OCI-LY3 (cell line): ENCODE results near the gene LRGUK.
A peak's percentile ranks its signal among the peaks of the same experiment; 100 is the strongest.

ENCODE experiments used
- H2AFZ ChIP-seq: fragments of 200-600, 300-600 bp; shearing (Covaris generic); 2 replicates; pipeline ENCODE4 v1.6.0; 2014; ENCODE audit warnings: antibody characterized with exemption, low read depth, low read length
- H3K27ac ChIP-seq: fragments of 200-600, 300-600 bp; sonication (generic); 2 replicates; pipeline ENCODE4 v1.5.1; 2014; ENCODE audit warnings: mild to moderate bottlenecking, low read length, moderate library complexity, mixed read lengths
- H3K27me3 ChIP-seq: fragments of 200-600, 300-600 bp; sonication (generic); 2 replicates; pipeline ENCODE4 v1.6.1; 2014; ENCODE audit warnings: low read depth, low read length, mixed read lengths
- H3K36me3 ChIP-seq: fragments of 200-600, 300-600 bp; sonication (generic); replicated peaks from 2 replicates; pipeline ENCODE3; 2014; ENCODE audit warnings: low read depth, low read length, mixed read lengths
- H3K4me1 ChIP-seq: fragments of 300-600, 200-600 bp; sonication (generic); 2 replicates; pipeline ENCODE4 v1.6.1; 2014; ENCODE audit warnings: low read length, mixed read lengths
- H3K4me2 ChIP-seq: fragments of 200-600, 300-600 bp; sonication (generic); 2 replicates; pipeline ENCODE4 v1.6.1; 2014; ENCODE audit warnings: low read length, mixed read lengths
- H3K4me3 ChIP-seq: fragments of 300-600, 200-600 bp; sonication (generic); 2 replicates; pipeline ENCODE4 v1.5.1; 2014; ENCODE audit warnings: antibody characterized with exemption, mild to moderate bottlenecking, low read length, moderate library complexity
- H3K79me2 ChIP-seq: fragments of 300-600, 200-600 bp; shearing (Covaris generic); 2 replicates; pipeline ENCODE4 v1.6.1; 2014; ENCODE audit warnings: mild to moderate bottlenecking, low read length, mixed read lengths
- H3K9ac ChIP-seq: fragments of 300-600, 200-600 bp; shearing (Covaris generic); 2 replicates; pipeline ENCODE4 v1.6.0; 2014; ENCODE audit warnings: mild to moderate bottlenecking, low read length, moderate library complexity
- H3K9me3 ChIP-seq: fragments of 200-600, 300-600 bp; shearing (Covaris generic); 2 replicates; pipeline ENCODE4 v1.6.1; 2014; ENCODE audit warnings: low read length, mixed read lengths; ENCODE audit not compliant: insufficient read depth
- H4K20me1 ChIP-seq: fragments of 200-600, 300-600 bp; sonication (generic); 2 replicates; pipeline ENCODE4 v1.6.1; 2016; ENCODE audit warnings: low read length, mixed read lengths; ENCODE audit not compliant: insufficient read depth
- CTCF ChIP-seq: fragments of 200-600, 300-600 bp; sonication (generic); IDR thresholded peaks from 2 replicates; pipeline ENCODE4 v1.5.1; 2014; ENCODE audit warnings: antibody characterized with exemption, low read length, low read depth
- EZH2phosphoT487 ChIP-seq: fragments of 200-600 bp; shearing (Covaris generic); IDR thresholded peaks from 2 replicates; pipeline ENCODE4 v1.6.1; 2018; ENCODE audit warnings: antibody characterized with exemption, mixed run types, low read depth

LRGUK gene

GRCh38 chr7:134297489-134297888 is 170.3 kb downstream of the LRGUK start:
- no peaks in the 10 kb centered on the region for H4K20me1 ChIP-seq
- H3K4me2 ChIP-seq: no peak overlapping the region
- TF ChIP-seq CTCF (no peak), EZH2phosphoT487 (no peak)
- H3K4me3 ChIP-seq: no peak overlapping the region
- no peak overlapping the region for H3K27ac ChIP-seq
- no peaks in the 10 kb centered on the region for H3K79me2 ChIP-seq
- H3K4me1 ChIP-seq: peaks cover 24% of the 10 kb centered on the region
- H3K9ac ChIP-seq: no peak overlapping the region
- H3K36me3 ChIP-seq: peaks cover 56% of the 10 kb centered on the region
- no peaks in the 10 kb centered on the region for H3K27me3 ChIP-seq
- no peak overlapping the region for H2AFZ ChIP-seq
- no peaks in the 10 kb centered on the region for H3K9me3 ChIP-seq

- no peaks in the 10 kb centered on the region for H3K9me3 ChIP-seq
Observed at GRCh38 chr7:134298902-134299683, 172.0 kb downstream of the LRGUK start.

GRCh38 chr7:134300988-134301387 is 173.8 kb downstream of the LRGUK start:
- H3K27me3 ChIP-seq: no peaks in the 10 kb centered on the region
- no peaks in the 10 kb centered on the region for H3K9me3 ChIP-seq
- H3K27ac ChIP-seq: no peak overlapping the region
- TF ChIP-seq EZH2phosphoT487 (no peak), CTCF (no peak)
- H4K20me1 ChIP-seq: no peaks in the 10 kb centered on the region
- H3K79me2 ChIP-seq: no peaks in the 10 kb centered on the region
- H3K9ac ChIP-seq: no peak overlapping the region
- H3K4me1 ChIP-seq: peaks cover 12% of the 10 kb centered on the region
- no peak overlapping the region for H3K4me2 ChIP-seq
- peaks cover 51% of the 10 kb centered on the region for H3K36me3 ChIP-seq
- no peak overlapping the region for H3K4me3 ChIP-seq
- no peak overlapping the region for H2AFZ ChIP-seq

More at GRCh38 chr7:134298902-134299683, 172.0 kb downstream of the LRGUK start:
- Histone ChIP-seq H3K27me3 (no peaks in the 10 kb centered on the region), H4K20me1 (no peaks in the 10 kb centered on the region), H3K36me3 (peaks cover 54% of the 10 kb centered on the region), H3K4me1 (peaks cover 12% of the 10 kb centered on the region), H3K79me2 (no peaks in the 10 kb centered on the region), H3K4me3 (no peak overlapping the region), H2AFZ (no peak overlapping the region), H3K4me2 (peak overlapping the region; percentile 20), H3K9ac (no peak overlapping the region), H3K27ac (no peak overlapping the region)
- no peak for TF ChIP-seq EZH2phosphoT487
- no peak for TF ChIP-seq CTCF

GRCh38 chr7:134301592-134301991 is 174.5 kb downstream of the LRGUK start:
- Histone ChIP-seq H3K27ac (no peak overlapping the region), H3K36me3 (peaks cover 49% of the 10 kb centered on the region), H3K4me2 (no peak overlapping the region), H3K9me3 (no peaks in the 10 kb centered on the region), H2AFZ (no peak overlapping the region), H4K20me1 (no peaks in the 10 kb centered on the region), H3K4me3 (no peak overlapping the region), H3K4me1 (peaks cover 12% of the 10 kb centered on the region), H3K27me3 (no peaks in the 10 kb centered on the region), H3K79me2 (no peaks in the 10 kb centered on the region), H3K9ac (no peak overlapping the region)
- TF ChIP-seq CTCF: no peak
- no peak for TF ChIP-seq EZH2phosphoT487
